PC-9 (cell line): Measurements from ENCODE around the gene DDX17.

Experiments used
- EZH2 ChIP-seq: fragments of 200-600 bp; sonication (generic); IDR thresholded peaks from 2 replicates; pipeline ENCODE4 v1.8.0; 2017; ENCODE audit warnings: antibody characterized with exemption, low read depth
- TF ChIP-seq, protein P1 (sequence below): fragments of 200-600 bp; sonication (generic); conservative IDR thresholded peaks from 2 replicates; pipeline ENCODE4 v1.6.1; 2017; ENCODE audit warnings: mixed run types, antibody characterized with exemption, mild to moderate bottlenecking, moderate library complexity

DNA sequence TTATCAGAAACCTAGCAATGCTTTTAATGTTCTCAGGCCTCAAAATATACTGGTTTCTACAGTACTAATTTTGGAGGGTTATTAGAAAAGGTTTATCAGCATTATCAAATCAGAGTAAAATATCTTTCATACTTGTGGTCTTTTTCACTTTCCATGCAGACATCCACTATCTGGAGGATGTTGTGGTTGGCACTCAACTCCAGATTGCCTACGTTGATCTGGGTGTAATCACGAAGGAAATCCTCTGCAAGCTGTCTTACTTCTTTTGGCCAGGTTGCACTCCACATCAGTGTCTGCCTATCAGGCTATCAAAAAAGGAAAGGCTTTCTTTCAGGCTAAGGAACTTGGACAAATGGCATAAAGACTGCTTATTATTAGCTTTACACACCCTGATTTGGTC is 11.6 kb downstream of the DDX17 start:
- TF ChIP-seq, protein P1, sequence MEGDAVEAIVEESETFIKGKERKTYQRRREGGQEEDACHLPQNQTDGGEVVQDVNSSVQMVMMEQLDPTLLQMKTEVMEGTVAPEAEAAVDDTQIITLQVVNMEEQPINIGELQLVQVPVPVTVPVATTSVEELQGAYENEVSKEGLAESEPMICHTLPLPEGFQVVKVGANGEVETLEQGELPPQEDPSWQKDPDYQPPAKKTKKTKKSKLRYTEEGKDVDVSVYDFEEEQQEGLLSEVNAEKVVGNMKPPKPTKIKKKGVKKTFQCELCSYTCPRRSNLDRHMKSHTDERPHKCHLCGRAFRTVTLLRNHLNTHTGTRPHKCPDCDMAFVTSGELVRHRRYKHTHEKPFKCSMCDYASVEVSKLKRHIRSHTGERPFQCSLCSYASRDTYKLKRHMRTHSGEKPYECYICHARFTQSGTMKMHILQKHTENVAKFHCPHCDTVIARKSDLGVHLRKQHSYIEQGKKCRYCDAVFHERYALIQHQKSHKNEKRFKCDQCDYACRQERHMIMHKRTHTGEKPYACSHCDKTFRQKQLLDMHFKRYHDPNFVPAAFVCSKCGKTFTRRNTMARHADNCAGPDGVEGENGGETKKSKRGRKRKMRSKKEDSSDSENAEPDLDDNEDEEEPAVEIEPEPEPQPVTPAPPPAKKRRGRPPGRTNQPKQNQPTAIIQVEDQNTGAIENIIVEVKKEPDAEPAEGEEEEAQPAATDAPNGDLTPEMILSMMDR = no peak
- TF ChIP-seq EZH2 = no peak
